ENCODE results near the gene B4GALNT4.
"Not testable (repeated sequence)": the region's sequence is repeated elsewhere in the genome, so short reads cannot be mapped to it uniquely, and the experiment has no call there.

B4GALNT4 gene

DNA sequence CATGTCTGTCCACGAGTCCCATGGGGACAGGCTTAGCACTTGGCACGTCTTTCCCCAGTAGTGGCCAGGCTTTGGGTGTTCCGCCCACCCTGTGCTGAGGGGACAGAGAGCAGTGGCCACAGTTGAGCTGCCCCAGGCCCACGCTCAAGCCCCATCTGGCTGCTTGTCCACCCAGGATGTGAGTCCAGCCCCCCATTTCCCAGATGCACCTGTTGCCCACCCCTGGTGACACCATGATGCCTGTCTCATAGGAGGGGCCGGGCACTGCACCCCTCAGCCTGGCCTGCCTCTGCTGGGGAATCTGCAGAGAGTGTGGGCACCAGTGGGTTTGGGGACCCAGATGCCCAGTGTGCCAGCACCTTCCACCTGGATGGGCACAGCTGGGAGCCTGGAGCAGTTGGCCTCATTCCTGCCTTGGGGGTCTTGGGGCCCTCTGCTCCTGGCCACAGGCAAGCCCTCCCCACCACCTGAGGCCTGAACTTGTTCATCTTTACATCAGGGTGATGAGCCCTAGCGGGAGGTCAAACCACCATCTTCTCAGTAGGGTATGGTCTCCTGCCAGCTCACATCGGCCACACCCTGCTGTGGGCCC, 39.8 kb downstream of the B4GALNT4 start:
- DNase-seq = no peak

DNA sequence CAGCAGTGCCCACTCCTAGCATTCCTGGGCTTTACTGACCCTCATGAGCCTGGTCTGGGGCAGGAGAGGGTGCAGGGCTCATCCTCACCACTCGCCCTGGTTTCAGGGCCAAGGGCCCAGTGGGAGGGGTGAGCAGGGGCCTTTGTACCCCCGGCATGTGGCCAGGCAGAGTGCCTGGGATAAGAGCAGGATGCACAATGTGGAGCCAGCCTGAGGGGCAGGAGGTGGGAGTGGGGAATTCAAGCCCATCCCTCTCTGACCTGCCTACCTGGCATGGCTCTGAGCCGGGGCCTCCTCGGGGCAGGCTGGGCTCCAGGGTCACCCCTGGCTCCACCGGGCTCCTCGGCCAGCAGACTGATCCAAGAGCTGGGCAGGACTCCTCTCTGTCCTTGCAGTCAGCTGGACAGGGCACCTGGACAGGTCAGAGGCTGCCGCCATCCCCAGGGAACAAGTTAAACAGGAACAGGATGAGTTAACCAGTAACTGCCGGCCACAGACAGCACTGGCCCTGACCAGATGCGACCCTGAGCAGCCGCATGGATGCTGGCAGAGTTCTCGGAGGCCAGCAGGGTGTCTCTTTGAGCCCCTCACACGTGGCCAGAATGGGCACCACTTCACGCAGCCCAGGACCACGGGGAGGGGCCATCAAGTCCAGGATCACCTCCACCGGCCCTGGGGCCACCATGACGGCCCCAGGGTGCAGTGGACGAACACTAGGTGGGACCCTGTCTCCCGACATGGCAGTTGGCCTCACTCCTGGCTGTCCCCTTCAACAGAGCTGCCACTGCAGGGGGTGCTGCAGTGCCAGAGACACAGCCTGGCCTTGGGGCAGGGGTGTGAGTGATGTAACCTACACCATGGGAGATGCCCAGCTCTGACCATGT, 40.5 kb downstream of the B4GALNT4 start:
- DNase-seq = no peak

DNA sequence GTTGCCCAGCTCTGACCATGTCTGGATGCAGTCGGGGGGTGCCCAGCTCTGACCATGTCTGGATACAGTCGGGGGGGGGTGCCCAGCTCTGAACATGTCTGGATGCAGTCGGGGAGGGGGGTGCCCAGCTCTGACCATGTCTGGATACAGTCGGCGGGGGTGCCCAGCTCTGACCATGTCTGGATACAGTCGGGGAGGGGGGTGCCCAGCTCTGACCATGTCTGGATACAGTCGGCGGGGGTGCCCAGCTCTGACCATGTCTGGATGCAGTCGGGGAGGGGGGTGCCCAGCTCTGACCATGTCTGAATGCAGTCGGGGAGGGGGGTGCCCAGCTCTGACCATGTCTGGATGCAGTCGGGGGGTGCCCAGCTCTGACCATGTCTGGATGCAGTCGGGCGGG, 41.4 kb downstream of the B4GALNT4 start:
- DNase-seq = not testable (repeated sequence)

DNA sequence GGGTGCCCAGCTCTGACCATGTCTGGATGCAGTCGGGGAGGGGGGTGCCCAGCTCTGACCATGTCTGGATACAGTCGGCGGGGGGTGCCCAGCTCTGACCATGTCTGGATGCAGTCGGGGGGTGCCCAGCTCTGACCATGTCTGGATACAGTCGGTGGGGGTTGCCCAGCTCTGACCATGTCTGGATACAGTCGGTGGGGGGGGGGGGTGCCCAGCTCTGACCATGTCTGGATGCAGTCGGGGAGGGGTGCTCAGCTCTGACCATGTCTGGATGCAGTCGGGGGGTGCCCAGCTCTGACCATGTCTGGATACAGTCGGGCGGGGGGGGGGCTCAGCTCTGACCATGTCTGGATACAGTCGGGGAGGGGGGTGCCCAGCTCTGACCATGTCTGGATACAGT, 42.2 kb downstream of the B4GALNT4 start:
- not testable (repeated sequence) for DNase-seq

DNA sequence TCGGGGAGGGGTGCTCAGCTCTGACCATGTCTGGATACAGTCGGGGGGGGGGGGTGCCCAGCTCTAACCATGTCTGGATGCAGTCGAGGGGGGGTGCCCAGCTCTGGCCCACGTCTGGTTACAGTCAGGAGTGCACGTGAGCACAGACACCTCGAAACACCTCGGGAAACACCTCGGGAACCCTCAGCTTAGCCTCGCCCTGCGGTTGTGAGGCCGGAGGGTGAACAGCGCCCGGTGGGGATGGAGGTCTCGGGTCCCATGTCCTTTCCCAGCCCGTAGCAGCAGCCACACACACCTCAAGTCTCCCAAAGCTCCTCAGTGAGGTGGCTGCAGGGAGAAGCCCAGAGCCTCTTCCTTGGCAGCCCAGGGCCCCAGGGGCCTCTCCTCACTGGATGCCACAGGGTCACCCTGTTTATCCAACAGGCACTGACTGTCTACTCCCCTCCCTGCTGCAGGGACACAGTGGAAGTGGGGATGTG, 43.4 kb downstream of the B4GALNT4 start:
- DNase-seq = no peak

DNA sequence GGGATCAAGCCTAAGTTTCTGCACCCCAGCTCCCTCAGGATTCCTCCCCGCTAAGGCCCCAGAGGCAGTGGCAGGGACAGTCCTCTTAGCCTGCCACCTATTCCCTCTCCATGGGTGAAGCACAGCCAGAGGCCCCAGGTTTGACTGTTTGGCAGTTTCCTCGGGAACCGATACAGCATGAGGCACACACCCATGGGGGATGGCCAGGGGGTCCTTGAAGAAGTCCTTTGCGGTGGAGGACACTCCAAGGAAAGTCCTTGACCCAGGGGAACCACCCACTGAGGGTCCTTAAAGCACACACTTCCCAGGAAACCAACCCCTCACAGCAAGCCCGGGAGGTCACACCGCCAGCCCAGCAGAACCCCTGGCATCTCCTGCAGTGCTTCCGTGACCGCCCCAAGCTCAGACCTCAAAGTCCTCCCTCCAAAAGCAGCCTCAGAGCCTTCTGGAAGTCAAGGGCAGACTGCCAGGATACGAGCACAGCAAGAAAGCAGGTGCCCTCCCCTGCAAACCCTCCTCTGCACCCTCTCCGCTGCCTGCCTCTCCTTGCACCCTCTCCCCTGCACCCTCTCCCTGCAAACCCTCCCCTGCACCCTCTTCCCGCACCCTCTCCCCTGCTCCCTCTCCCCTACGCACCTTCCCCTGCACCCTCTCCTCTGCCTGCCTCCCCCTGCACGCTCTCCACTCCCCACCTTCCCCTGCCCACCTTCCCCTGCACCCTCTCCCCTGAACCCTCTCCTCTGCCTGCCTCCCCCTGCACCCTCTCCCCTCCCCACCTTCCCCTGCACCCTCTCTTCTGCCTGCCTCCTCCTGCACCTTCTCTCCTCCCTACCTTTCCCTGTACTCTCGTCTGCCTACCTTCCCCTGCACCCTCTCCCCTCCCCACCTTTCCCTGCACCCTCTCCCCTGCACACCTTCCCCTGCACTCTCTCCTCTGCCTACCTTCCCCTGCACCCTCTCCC, 44.1 kb downstream of the B4GALNT4 start:
- no peak for DNase-seq

GRCh38 chr11:414318-414857, 45.1 kb downstream of the B4GALNT4 start:
- no peak for DNase-seq

- no peak for DNase-seq
Observed at GRCh38 chr11:415640-416041, 46.3 kb downstream of the B4GALNT4 start.

DNA sequence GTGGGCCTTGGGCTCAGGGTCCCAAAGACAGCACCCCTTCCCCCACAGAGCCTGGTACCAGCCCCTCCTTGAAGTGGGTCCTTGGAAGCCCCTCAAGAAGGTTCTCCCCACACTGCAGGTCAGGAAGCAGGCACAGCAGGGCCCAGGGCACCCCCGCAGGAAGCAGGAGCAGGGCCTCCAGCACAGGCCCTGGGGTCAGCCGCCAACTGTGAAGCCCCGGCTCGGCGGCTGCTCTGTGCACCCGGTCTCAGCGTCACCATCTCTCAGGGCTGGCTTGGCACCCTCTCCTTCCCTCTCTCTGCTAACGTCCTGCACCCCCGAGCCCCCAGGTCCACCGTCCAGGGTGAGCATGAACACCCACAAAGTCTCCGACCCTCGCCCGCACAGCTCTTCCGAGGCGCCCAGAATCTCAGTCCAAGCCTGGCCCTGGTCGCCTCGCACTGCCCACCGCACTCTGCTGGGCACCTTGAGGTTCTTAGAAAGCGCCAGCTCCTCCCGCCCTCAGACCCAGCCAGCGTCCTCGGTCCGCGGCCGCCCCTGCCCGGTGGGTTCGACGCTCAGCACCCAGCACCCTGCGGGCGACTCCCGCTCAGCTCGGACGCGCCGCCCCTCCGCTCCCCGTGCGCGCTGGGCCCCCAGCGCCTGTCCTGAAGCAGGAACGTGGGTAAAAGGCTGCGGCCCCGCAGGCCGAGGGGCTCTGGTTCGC, 46.9 kb downstream of the B4GALNT4 start:
- DNase-seq = no peak

DNA sequence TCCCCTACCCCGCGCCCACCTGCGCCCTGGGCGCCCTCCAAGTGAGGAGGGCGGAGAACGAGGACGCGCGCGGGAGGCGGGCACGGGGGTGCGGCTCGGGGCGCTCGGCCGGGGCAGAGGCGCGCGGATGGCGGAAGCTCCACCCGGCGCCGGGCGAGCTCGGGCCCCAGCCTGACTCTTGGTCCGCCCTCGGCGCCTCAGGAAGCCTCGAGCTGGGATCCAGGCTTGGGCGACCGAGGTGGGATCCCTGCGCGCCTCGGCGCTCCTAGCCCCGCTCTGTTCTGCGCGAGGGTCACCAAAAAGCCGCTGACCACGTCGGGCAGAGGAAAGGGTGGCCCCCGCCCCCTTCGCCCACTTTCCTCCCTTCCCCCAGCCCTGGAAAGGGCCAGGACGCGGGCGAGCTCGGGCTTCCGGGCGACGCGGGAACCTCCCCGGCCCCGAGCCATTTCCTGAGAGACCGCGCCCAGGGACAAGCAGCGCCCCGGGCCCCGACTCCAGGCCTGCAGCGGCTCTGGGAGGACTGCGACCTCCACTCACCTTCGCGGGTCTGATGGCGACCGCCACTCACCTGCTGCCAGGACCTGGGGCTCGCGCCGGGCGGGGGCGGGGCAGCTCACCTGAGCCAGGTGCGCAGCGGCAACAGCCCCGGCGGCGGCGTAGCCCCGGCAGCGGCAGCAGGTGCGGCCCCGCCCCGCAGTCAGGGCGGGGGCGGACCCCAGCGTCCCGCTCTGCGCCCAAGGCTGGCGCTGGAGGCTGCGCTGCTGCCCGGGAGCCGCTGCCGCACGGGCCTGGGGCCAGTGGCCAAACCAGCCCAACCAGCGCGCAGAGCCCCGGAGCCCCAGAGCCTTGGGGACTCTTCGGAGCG, 47.7 kb downstream of the B4GALNT4 start:
- peak; percentile 44 for DNase-seq

- no peak for DNase-seq
Observed at GRCh38 chr11:417652-418342, 48.5 kb downstream of the B4GALNT4 start.

- DNase-seq = no peak
Observed at GRCh38 chr11:418343-419247, 49.3 kb downstream of the B4GALNT4 start.

GRCh38 chr11:419248-420005, 50.1 kb downstream of the B4GALNT4 start:
- no peak for DNase-seq

GRCh38 chr11:420054-420910, 51.0 kb downstream of the B4GALNT4 start:
- DNase-seq = no peak

- DNase-seq = no peak
Observed at GRCh38 chr11:420911-421321, 51.6 kb downstream of the B4GALNT4 start.

GRCh38 chr11:422249-422656, 53.0 kb downstream of the B4GALNT4 start:
- DNase-seq = no peak

DNA sequence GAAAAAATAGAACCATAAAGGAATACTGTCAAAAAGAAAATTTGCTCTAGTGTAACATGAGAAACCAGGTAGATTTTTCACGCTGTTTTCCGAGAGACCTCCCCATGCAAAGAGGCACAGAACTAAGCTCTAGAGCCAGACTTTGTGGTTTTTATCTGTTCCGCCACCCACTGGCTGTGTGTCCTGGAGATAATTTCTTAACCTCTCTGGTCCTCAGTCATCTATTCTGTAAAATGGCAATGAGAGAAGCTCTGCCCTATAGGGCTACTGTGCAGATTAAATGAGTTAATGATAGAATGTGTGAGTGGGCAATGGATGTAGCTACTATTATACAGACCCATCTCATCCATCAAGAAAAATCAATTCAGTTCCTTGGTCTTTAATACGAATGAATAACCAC, 54.9 kb downstream of the B4GALNT4 start:
- no peak for DNase-seq

DNA sequence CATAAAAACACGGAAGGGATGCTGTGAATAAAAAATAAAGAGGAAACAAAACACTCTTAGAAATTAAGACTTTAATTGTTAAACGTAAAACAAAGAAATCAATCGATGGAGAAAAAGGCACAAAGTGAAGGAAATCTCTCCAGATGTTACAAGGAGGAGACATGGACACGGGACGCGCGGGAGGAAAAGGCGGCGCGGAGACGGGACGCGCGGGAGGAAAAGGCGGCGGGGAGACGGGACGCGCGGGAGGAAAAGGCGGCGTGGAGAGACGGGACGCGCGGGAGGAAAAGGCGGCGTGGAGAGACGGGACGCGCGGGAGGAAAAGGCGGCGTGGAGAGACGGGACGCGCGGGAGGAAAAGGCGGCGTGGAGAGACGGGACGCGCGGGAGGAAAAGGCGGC, 55.5 kb downstream of the B4GALNT4 start:
- not testable (repeated sequence) for DNase-seq
